ENCODE data around the gene TOMM22.
A peak's percentile ranks its signal among the peaks of the same experiment; 100 is the strongest.

Gene TOMM22

DNA sequence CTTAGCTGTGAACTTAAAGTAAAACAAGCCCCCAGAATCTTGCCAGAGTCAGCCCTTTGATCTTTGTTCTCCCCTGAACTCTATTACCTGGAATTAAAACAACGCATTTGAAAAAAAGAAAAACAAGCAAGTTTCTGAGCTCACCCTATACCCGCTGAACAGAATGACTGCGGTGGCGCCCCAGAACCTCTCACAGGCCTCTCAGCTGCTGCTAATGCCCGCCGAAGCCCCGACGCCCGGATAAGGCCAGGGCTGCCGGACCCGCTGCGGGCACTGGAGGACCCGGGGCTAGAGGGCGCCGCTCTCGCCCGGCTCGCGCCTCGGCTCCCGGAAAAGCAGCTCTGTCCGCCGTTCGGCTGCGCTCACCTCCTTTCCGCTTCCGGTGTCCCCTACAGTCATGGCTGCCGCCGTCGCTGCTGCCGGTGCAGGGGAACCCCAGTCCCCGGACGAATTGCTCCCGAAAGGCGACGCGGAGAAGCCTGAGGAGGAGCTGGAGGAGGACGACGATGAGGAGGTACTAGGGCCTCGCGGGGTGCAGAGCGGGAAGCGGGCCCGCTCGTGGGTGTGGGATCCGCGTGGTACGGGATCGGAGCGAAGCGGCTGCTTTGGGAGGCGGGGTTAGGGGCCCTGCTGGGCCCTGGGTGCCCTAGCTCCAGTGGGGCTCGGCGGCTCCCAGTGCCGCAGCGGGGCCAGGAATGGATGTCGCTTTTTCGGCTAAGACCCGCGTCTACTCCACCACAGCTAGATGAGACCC lies at the start of gene TOMM22:
Gene TOMM22, plus strand, starts transcription at position 376 of the 754 bp plus-strand sequence. Its CDS starts 22 bp downstream, at position 398.
- peak within 1 kb of the TSS; percentile 89 for H3K9ac ChIP-seq (ENCODE audit: low read length)
- no peaks in the 10 kb centered on the region for H4K20me1 ChIP-seq (ENCODE audit: insufficient read depth, low read length)
- TF ChIP-seq, protein P1, sequence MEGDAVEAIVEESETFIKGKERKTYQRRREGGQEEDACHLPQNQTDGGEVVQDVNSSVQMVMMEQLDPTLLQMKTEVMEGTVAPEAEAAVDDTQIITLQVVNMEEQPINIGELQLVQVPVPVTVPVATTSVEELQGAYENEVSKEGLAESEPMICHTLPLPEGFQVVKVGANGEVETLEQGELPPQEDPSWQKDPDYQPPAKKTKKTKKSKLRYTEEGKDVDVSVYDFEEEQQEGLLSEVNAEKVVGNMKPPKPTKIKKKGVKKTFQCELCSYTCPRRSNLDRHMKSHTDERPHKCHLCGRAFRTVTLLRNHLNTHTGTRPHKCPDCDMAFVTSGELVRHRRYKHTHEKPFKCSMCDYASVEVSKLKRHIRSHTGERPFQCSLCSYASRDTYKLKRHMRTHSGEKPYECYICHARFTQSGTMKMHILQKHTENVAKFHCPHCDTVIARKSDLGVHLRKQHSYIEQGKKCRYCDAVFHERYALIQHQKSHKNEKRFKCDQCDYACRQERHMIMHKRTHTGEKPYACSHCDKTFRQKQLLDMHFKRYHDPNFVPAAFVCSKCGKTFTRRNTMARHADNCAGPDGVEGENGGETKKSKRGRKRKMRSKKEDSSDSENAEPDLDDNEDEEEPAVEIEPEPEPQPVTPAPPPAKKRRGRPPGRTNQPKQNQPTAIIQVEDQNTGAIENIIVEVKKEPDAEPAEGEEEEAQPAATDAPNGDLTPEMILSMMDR (IDR thresholded peaks at IDR 0.05; ENCODE audit: low read length), result peak; percentile 81
- TF ChIP-seq EZH2phosphoT487 (IDR thresholded peaks at IDR 0.05; ENCODE audit: low read length), result no peak
- no peak for TF ChIP-seq EZH2 (optimal IDR thresholded peaks at IDR 0.05; ENCODE audit: low read depth, low read length)

DNA sequence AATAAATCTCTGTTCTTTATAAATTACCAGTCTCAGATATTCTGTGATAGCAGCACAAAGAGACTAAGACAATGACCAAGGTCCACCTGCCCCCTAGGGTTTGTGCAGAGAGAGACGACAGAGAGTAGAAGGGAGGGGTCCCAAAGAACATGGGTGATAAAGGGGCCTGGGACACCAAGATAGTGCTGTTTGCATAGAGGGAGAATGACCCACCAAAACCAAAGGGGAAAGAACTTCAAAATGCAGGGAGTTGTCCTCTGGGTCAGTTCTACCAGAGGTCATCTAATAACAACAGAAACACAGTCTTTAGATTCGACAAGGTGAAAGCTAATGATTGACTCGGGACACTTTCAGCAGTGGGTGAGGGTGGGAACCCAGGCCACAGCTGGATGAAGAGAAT lies 49.2 kb upstream of the TOMM22 start:
- no peak for DNase-seq
- H3K4me3 ChIP-seq (ENCODE audit: low read length), result no peak overlapping the region
- no peaks in the 10 kb centered on the region for H3F3A ChIP-seq (ENCODE audit: insufficient read depth, low read length)
- TF ChIP-seq EZH2phosphoT487 (IDR thresholded peaks at IDR 0.05; ENCODE audit: low read length), result no peak
- no peak for TF ChIP-seq EZH2 (optimal IDR thresholded peaks at IDR 0.05; ENCODE audit: low read depth, low read length)
- TF ChIP-seq, protein P1 (IDR thresholded peaks at IDR 0.05; ENCODE audit: low read length), result no peak
- H3K4me1 ChIP-seq (ENCODE audit: low read length), result peaks cover 4% of the 10 kb centered on the region; the same call in 1 of the 2 replicates
- no peaks in the 10 kb centered on the region for H3K9me2 ChIP-seq (replicated peaks; ENCODE audit: insufficient read depth, low read length)
- H2AFZ ChIP-seq (ENCODE audit: low read length), result no peak overlapping the region
- H3K36me3 ChIP-seq (replicated peaks; ENCODE audit: insufficient read depth, low read length), result no peaks in the 10 kb centered on the region
- H3K4me2 ChIP-seq (ENCODE audit: low read depth, low read length), result no peak overlapping the region
- H3K27ac ChIP-seq (ENCODE audit: low read length), result no peak overlapping the region
- no peak overlapping the region for H3K9ac ChIP-seq (ENCODE audit: low read length)
- no peaks in the 10 kb centered on the region for H4K20me1 ChIP-seq (ENCODE audit: insufficient read depth, low read length)
- H3K27me3 ChIP-seq (replicated peaks; ENCODE audit: insufficient read depth, low read length), result no peaks in the 10 kb centered on the region
- H3K9me3 ChIP-seq (replicated peaks; ENCODE audit: insufficient read depth, low read length), result no peaks in the 10 kb centered on the region
- no peaks in the 10 kb centered on the region for H3K79me2 ChIP-seq (ENCODE audit: low read length)

More for the DNA sequence above, at the start of gene TOMM22:
- Histone ChIP-seq H3F3A (ENCODE audit: insufficient read depth, low read length) (no peaks in the 10 kb centered on the region; the same call in 1 of the 2 replicates), H3K9me3 (replicated peaks; ENCODE audit: insufficient read depth, low read length) (no peaks in the 10 kb centered on the region), H3K27me3 (replicated peaks; ENCODE audit: insufficient read depth, low read length) (no peaks in the 10 kb centered on the region), H3K4me3 (ENCODE audit: low read length) (peak within 1 kb of the TSS; percentile 99), H3K36me3 (replicated peaks; ENCODE audit: insufficient read depth, low read length) (peaks cover 8% of the 10 kb centered on the region; the same call in 1 of the 2 replicates), H3K27ac (ENCODE audit: low read length) (peak within 1 kb of the TSS; percentile 50; the same call in 1 of the 2 replicates), H2AFZ (ENCODE audit: low read length) (peak within 1 kb of the TSS; percentile 84), H3K9me2 (replicated peaks; ENCODE audit: insufficient read depth, low read length) (no peaks in the 10 kb centered on the region), H3K4me1 (ENCODE audit: low read length) (peaks cover 6% of the 10 kb centered on the region; the same call in 1 of the 2 replicates), H3K79me2 (ENCODE audit: low read length) (peaks cover 27% of the 10 kb centered on the region), H3K4me2 (ENCODE audit: low read depth, low read length) (peak within 1 kb of the TSS; percentile 84)
- DNase-seq, result peak; percentile 91

DNA sequence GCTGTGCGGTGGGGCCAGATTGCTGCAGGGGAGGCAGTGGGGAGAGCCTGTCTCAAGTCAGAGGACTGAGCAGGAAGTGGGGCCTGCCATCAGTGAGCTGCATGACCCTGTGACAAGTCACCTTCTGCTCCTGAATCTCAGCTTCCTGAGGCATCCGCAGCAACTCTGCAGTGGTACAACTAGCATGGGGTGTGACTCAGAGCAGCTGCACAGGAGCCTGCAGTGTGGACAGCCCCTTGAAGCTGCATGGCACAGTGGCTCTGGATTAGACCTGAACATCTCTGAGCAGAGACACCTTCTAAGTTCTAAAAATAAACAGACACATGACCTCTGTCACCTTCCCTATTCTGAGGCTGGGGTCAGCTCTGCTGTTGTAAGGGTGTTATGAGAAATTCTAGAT lies 43.5 kb upstream of the TOMM22 start:
- no peak overlapping the region for H3K4me2 ChIP-seq (ENCODE audit: low read depth, low read length)
- no peaks in the 10 kb centered on the region for H3F3A ChIP-seq (ENCODE audit: insufficient read depth, low read length)
- H3K27me3 ChIP-seq (replicated peaks; ENCODE audit: insufficient read depth, low read length), result no peaks in the 10 kb centered on the region
- H3K36me3 ChIP-seq (replicated peaks; ENCODE audit: insufficient read depth, low read length), result no peaks in the 10 kb centered on the region
- H4K20me1 ChIP-seq (ENCODE audit: insufficient read depth, low read length), result no peaks in the 10 kb centered on the region
- no peaks in the 10 kb centered on the region for H3K9me2 ChIP-seq (replicated peaks; ENCODE audit: insufficient read depth, low read length)
- no peak overlapping the region for H2AFZ ChIP-seq (ENCODE audit: low read length)
- no peak overlapping the region for H3K27ac ChIP-seq (ENCODE audit: low read length)
- TF ChIP-seq, protein P1 (IDR thresholded peaks at IDR 0.05; ENCODE audit: low read length), result no peak
- no peak for TF ChIP-seq EZH2 (optimal IDR thresholded peaks at IDR 0.05; ENCODE audit: low read depth, low read length)
- TF ChIP-seq EZH2phosphoT487 (IDR thresholded peaks at IDR 0.05; ENCODE audit: low read length), result no peak
- H3K9ac ChIP-seq (ENCODE audit: low read length), result no peak overlapping the region
- H3K79me2 ChIP-seq (ENCODE audit: low read length), result no peaks in the 10 kb centered on the region
- no peak overlapping the region for H3K4me3 ChIP-seq (ENCODE audit: low read length)
- DNase-seq, result no peak
- no peaks in the 10 kb centered on the region for H3K4me1 ChIP-seq (ENCODE audit: low read length)
- no peaks in the 10 kb centered on the region for H3K9me3 ChIP-seq (replicated peaks; ENCODE audit: insufficient read depth, low read length)

Measured in MM.1S (cell line).